ENCODE measurements around the gene MARK1.

- no peak for TF ChIP-seq CTCF (IDR thresholded peaks at IDR 0.05)
- TF ChIP-seq POLR2A (IDR thresholded peaks at IDR 0.05): no peak
- TF ChIP-seq POLR2AphosphoS5 (IDR thresholded peaks at IDR 0.05): no peak
Observed at GRCh38 chr1:220666349-220666748, 138.4 kb downstream of the MARK1 start.

All from sigmoid colon (tissue), 4 donors.